ENCODE data around the gene IFIT5.
"Not testable (repeated sequence)": the region's sequence is repeated elsewhere in the genome, so short reads cannot be mapped to it uniquely, and the experiment has no call there.

IFIT5 gene

DNA sequence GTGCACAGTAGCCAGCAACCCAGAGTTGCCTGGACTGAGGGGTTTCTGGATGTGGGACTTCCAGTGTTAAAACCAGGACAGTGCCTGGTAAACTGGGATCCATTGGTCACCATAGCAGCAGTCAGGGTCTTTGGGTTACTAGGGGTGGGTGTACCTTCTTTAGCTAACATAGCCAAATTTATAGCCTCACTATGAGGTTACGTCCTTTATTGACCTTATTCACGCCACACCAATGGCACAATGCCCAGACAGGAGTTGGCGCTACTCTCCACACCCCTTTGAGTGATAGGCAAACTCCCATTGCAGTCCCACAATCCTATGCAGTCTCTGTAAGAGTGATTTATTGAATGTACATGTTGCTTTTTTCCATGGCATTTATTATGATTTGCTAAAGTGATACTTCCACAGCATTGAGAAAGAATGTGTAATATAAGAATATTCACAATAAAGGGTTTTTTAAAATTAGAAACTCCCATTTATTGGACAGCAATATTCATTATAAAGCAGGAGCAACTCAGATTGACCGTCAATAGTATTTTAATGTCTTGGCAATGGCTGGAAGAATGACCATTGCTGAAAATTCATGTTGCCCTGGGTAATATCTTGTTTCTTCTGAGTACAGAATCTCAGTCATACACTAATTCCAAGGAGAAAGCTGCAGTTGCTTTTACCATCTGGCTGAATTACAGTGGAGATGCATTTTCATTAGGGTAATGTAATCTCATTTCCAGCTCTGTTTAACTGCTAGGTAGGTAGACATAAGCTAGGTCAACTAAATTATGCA lies 26.1 kb downstream of the IFIT5 start:
- no peaks in the 10 kb centered on the region; the same call in 1 of the 2 replicates for H3K27me3 ChIP-seq (replicated peaks; ENCODE audit: control insufficient read depth, insufficient read depth, low read length)
- H3K36me3 ChIP-seq (ENCODE audit: control insufficient read depth, insufficient read depth, low read length), result no peaks in the 10 kb centered on the region
- TF ChIP-seq, protein P1, sequence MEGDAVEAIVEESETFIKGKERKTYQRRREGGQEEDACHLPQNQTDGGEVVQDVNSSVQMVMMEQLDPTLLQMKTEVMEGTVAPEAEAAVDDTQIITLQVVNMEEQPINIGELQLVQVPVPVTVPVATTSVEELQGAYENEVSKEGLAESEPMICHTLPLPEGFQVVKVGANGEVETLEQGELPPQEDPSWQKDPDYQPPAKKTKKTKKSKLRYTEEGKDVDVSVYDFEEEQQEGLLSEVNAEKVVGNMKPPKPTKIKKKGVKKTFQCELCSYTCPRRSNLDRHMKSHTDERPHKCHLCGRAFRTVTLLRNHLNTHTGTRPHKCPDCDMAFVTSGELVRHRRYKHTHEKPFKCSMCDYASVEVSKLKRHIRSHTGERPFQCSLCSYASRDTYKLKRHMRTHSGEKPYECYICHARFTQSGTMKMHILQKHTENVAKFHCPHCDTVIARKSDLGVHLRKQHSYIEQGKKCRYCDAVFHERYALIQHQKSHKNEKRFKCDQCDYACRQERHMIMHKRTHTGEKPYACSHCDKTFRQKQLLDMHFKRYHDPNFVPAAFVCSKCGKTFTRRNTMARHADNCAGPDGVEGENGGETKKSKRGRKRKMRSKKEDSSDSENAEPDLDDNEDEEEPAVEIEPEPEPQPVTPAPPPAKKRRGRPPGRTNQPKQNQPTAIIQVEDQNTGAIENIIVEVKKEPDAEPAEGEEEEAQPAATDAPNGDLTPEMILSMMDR (IDR thresholded peaks at IDR 0.05; ENCODE audit: insufficient read depth, low read length, poor library complexity, severe bottlenecking), result no peak
- no peak for DNase-seq (ENCODE audit: extremely low read depth, insufficient read length)
- H3K4me3 ChIP-seq (replicated peaks; ENCODE audit: low read depth, low read length), result no peak overlapping the region

DNA sequence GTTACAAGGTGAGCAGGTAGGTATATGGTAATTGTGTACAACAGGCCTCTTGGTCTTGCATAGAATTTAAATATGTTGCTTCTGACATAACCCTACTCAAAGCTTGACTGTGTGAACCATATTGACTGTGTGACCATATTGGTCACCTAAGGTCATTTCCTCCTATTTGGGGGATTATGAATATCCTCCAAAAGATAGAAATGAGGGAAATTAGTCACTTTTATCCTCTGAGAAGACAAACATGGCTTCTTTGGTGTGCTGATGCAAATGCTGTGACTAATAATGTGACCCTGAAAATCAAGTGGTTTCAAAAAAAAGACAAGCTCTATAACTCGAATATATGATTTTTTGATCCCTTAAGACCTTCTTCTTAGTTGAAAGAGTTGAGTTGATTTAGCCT lies 27.9 kb downstream of the IFIT5 start:
- DNase-seq (ENCODE audit: extremely low read depth, insufficient read length), result no peak
- no peaks in the 10 kb centered on the region; the same call in 1 of the 2 replicates for H3K27me3 ChIP-seq (replicated peaks; ENCODE audit: control insufficient read depth, insufficient read depth, low read length)
- TF ChIP-seq, protein P1 (IDR thresholded peaks at IDR 0.05; ENCODE audit: insufficient read depth, low read length, poor library complexity, severe bottlenecking), result no peak
- H3K4me3 ChIP-seq (replicated peaks; ENCODE audit: low read depth, low read length), result no peak overlapping the region
- no peaks in the 10 kb centered on the region for H3K36me3 ChIP-seq (ENCODE audit: control insufficient read depth, insufficient read depth, low read length)

DNA sequence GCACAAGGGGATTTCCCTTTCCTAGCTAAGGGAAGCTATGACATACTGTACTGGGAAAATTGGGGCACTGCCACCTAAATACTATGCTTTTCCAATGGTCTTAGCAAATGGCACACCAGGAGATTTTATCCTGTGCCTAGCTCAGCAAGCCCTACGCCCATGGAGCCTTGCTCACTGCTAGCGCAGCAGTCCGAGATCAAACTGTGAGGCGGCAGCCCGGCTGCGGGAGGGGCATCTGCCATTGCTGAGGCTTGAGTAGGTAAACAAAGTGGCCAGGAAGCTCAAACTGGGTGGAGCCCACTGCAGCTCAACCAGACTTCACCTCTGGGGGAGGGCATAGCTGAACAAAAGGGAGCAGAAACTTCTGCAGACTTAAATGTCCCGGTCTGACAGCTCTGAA lies 30.5 kb downstream of the IFIT5 start:
- not testable (repeated sequence) for H3K4me3 ChIP-seq (replicated peaks; ENCODE audit: low read depth, low read length); H3K27me3 ChIP-seq (replicated peaks; ENCODE audit: control insufficient read depth, insufficient read depth, low read length); DNase-seq (ENCODE audit: extremely low read depth, insufficient read length); H3K36me3 ChIP-seq (ENCODE audit: control insufficient read depth, insufficient read depth, low read length)

DNA sequence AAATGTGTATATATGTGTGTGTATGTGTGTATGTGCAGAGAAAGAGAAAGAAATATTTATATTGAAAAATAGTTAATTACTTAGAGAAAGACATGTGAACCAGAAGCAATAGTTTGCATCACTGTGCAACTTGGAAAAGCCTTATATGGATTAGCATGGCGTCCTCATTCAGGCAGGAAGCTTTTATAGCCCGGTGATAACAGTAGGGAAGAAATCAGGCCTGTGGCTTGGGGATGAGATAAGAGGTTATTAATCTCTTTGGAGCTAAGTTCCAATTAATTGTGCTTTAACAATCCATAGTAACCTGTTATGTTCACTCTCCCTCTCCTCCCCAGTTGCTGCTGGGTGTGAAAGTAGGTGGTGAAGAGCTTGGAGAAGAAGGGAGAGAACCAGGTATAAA lies 36.5 kb downstream of the IFIT5 start:
- TF ChIP-seq, protein P1 (IDR thresholded peaks at IDR 0.05; ENCODE audit: insufficient read depth, low read length, poor library complexity, severe bottlenecking), result no peak
- Histone ChIP-seq H3K27me3 (replicated peaks; ENCODE audit: control insufficient read depth, insufficient read depth, low read length) (no peaks in the 10 kb centered on the region), H3K36me3 (ENCODE audit: control insufficient read depth, insufficient read depth, low read length) (no peaks in the 10 kb centered on the region), H3K4me3 (replicated peaks; ENCODE audit: low read depth, low read length) (no peak overlapping the region)
- no peak for DNase-seq (ENCODE audit: extremely low read depth, insufficient read length)

DNA sequence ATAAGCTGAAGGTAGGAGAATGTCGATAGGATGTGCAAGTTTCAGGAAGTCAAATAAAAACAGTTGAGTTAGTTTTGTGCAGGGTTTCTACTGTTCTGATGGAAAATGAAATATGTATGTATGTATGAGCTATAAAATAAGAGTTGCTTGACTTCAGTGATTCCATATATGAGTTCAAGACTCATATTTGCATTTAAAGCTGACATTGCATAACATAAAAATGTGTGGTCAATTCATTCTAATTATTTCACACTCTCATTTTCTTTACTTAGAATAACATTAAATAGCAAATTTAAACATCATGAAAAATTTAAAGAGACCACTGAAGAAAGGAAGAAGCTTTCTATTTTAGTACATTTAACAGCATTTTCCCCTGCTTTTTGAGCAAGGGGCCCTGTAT lies 37.8 kb downstream of the IFIT5 start:
- no peaks in the 10 kb centered on the region for H3K27me3 ChIP-seq (replicated peaks; ENCODE audit: control insufficient read depth, insufficient read depth, low read length)
- TF ChIP-seq, protein P1 (IDR thresholded peaks at IDR 0.05; ENCODE audit: insufficient read depth, low read length, poor library complexity, severe bottlenecking), result no peak
- DNase-seq (ENCODE audit: extremely low read depth, insufficient read length), result no peak
- no peak overlapping the region for H3K4me3 ChIP-seq (replicated peaks; ENCODE audit: low read depth, low read length)
- no peaks in the 10 kb centered on the region for H3K36me3 ChIP-seq (ENCODE audit: control insufficient read depth, insufficient read depth, low read length)

DNA sequence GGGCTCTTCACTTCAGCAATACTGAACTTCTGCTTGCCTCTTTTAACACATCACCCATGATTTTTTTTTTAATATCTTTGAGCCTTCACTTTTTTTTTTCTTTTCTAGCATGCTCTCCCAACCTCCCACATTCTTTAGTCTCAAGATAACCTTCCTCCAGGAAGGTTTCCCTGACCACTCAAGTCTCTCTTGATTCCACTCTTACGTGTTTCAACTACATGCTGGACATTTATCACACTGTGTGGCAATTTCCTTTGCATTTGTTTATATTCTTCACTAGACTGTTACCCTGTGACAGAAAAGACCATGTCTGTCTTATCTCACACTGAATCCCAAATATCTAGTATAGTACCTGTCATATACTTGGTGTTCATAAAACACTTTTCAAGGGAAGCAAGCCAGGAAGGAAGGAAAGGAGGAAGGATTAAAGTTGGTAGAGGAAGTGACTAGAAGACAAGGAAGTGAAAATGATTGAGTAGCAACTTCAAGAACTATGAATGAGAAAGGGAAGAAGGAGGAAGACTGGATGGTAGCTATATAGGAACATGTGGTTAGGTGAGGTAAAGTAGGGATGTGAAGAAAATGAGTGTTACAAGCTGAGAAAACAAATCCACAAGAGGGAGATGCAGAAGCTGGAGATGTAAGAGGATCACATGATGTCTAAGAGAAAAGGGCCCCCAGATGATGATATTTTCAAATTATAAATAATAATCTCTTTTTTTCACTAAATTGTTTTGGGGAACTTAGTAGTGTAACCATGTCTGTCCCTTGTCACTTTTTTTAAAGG lies 40.4 kb downstream of the IFIT5 start:
- Histone ChIP-seq H3K4me3 (replicated peaks; ENCODE audit: low read depth, low read length) (no peak overlapping the region), H3K36me3 (ENCODE audit: control insufficient read depth, insufficient read depth, low read length) (no peaks in the 10 kb centered on the region), H3K27me3 (replicated peaks; ENCODE audit: control insufficient read depth, insufficient read depth, low read length) (no peaks in the 10 kb centered on the region)
- TF ChIP-seq, protein P1 (IDR thresholded peaks at IDR 0.05; ENCODE audit: insufficient read depth, low read length, poor library complexity, severe bottlenecking), result no peak
- no peak for DNase-seq (ENCODE audit: extremely low read depth, insufficient read length)
